ENCODE data around the gene PPL. TPM values are rescaled to one million over a fixed set of nuclear protein-coding genes. Genes with fewer than 3 reads are reported as not detected.

Gene PPL
- total and polyA plus RNA-seq, 2 of the 13 experiments (the other 11 are each of a cell fraction or from before 2014, with no cell fraction given): 5.7 to 6.6 TPM

- TF ChIP-seq SRSF9 (IDR thresholded peaks at IDR 0.05; ENCODE audit: borderline replicate concordance, insufficient read depth, low read depth, low read length, poor library complexity, severe bottlenecking): no peak
- TF ChIP-seq ZNF660 (CRISPR knock-in tag; IDR thresholded peaks at IDR 0.05; ENCODE audit: borderline replicate concordance, low read depth): no peak
- TF ChIP-seq DPF2 (CRISPR knock-in tag; IDR thresholded peaks at IDR 0.05; ENCODE audit: borderline replicate concordance, low read depth): 0 out of 2 replicates have a peak, but pooled peaks have one; percentile 23
- TF ChIP-seq JUND (CRISPR knock-in tag; IDR thresholded peaks at IDR 0.05): peak; percentile 14; the same call in 1 of the 2 replicates
- TF ChIP-seq CTCF (CRISPR knock-in tag; IDR thresholded peaks at IDR 0.05): 0 out of 2 replicates have a peak, but pooled peaks have one; percentile 2
- TF ChIP-seq ZNF841 (CRISPR knock-in tag; IDR thresholded peaks at IDR 0.05; ENCODE audit: borderline replicate concordance): no peak
- no peak; a peak in 1 of 4 replicates for TF ChIP-seq NR2F1 (CRISPR knock-in tag; IDR thresholded peaks at IDR 0.05)
- TF ChIP-seq STAT5B (CRISPR knock-in tag; IDR thresholded peaks at IDR 0.05): no peak
- no peak for TF ChIP-seq FIP1L1 (IDR thresholded peaks at IDR 0.05; ENCODE audit: borderline replicate concordance, insufficient read depth, low read depth, low read length)
- TF ChIP-seq KLF12 (CRISPR knock-in tag; IDR thresholded peaks at IDR 0.05; ENCODE audit: borderline replicate concordance): peak; percentile 84; the same call in 1 of the 2 replicates
- no peak for TF ChIP-seq ZNF10 (CRISPR knock-in tag; IDR thresholded peaks at IDR 0.05; ENCODE audit: borderline replicate concordance, low read depth)
- TF ChIP-seq ZNF747 (CRISPR knock-in tag; IDR thresholded peaks at IDR 0.05; ENCODE audit: borderline replicate concordance): no peak; the same call in 1 of the 2 replicates
- TF ChIP-seq CAMTA2 (CRISPR knock-in tag; IDR thresholded peaks at IDR 0.05; ENCODE audit: borderline replicate concordance): no peak
- no peak for TF ChIP-seq TIGD3 (CRISPR knock-in tag; IDR thresholded peaks at IDR 0.05; ENCODE audit: borderline replicate concordance)
- no peak for TF ChIP-seq ZNF576 (CRISPR knock-in tag; IDR thresholded peaks at IDR 0.05)
- TF ChIP-seq TSC22D2 (CRISPR knock-in tag; IDR thresholded peaks at IDR 0.05; ENCODE audit: borderline replicate concordance): no peak; the same call in 1 of the 2 replicates
- 0 out of 2 replicates have a peak, but pooled peaks have one; percentile 60 for TF ChIP-seq ZC3H4 (CRISPR knock-in tag; IDR thresholded peaks at IDR 0.05; ENCODE audit: borderline replicate concordance)
- no peak for TF ChIP-seq FOXA1 (IDR thresholded peaks at IDR 0.05)
- no peak for TF ChIP-seq FOXA1 (CRISPR knock-in tag; IDR thresholded peaks at IDR 0.05)
- no peak; the same call in 1 of the 2 replicates for TF ChIP-seq ZNF792 (CRISPR knock-in tag; IDR thresholded peaks at IDR 0.05)
- no peak for TF ChIP-seq ZNF75D (CRISPR knock-in tag; IDR thresholded peaks at IDR 0.05; ENCODE audit: borderline replicate concordance)
- no peak for TF ChIP-seq NKX3-1 (CRISPR knock-in tag; IDR thresholded peaks at IDR 0.05)
- TF ChIP-seq ZNF138 (CRISPR knock-in tag; IDR thresholded peaks at IDR 0.05; ENCODE audit: low read depth): no peak
- no peak for TF ChIP-seq KAT7 (CRISPR knock-in tag; IDR thresholded peaks at IDR 0.05; ENCODE audit: borderline replicate concordance)
- TF ChIP-seq POLR2AphosphoS5 (IDR thresholded peaks at IDR 0.05; ENCODE audit: low read depth, low read length): peak; percentile 59
Measured at GRCh38 chr16:4936991-4937781, at the start of gene PPL (continued).

All from HepG2 (cell line).